GM19240 (cell line): ENCODE results near the gene FGF22.
A peak's percentile ranks its signal among the peaks of the same experiment; 100 is the strongest.
"Not testable (repeated sequence)": the region's sequence is repeated elsewhere in the genome, so short reads cannot be mapped to it uniquely, and the experiment has no call there.

ENCODE experiments used
- DNase-seq: peaks from one replicate; pipeline ENCODE4 v3.0.0; 2011; ENCODE audit warnings: low spot score; ENCODE audit not compliant: insufficient read length

The FGF22 gene

GRCh38 chr19:639253-640160, at the start of gene FGF22:
Gene FGF22, plus strand, starts transcription at chr19:639879. Its CDS starts 47 bp downstream, at chr19:639926.
- peak; percentile 96 for DNase-seq

DNA sequence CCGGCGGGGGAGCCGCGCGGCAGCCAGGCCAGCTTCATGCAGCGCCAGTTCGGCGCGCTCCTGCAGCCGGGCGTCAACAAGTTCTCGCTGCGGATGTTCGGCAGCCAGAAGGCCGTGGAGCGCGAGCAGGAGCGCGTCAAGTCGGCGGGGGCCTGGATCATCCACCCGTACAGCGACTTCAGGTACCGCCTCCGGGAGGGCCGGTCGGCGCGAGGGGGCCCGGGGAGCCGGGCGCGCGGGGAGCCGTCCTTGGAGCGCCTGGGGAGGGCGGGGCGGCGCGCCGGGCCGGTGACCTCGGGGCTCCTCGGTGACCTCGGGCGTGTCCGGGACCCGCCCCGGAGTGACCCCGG, 49.3 kb upstream of the FGF22 start:
- no peak for DNase-seq

GRCh38 chr19:590750-591098, 49.0 kb upstream of the FGF22 start:
- no peak for DNase-seq

GRCh38 chr19:591099-591958, 48.4 kb upstream of the FGF22 start:
- DNase-seq = no peak

DNA sequence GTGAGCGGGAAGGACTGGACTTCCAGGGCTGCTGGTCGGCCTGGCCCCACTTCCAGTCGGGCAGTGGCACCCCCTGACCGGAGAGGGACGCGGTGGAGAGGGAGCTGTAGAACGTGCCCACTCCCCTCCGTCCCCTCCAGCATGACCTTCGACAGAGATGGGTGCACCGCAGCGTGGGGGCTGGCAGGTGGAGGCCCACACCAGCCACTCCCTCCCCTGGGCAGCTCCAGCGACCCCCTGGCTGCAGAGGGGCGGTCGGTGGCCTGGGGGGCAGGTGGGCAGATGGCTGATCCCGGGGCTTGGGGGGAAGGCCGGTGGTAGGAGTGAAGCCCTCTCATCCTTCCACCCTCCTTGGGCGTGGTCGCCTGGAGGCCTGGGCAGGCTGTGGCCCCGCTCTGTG, 47.6 kb upstream of the FGF22 start:
- DNase-seq = no peak

- no peak for DNase-seq
Measured at GRCh38 chr19:593055-593454, 46.6 kb upstream of the FGF22 start.

GRCh38 chr19:593505-593904, 46.2 kb upstream of the FGF22 start:
- DNase-seq = no peak

DNA sequence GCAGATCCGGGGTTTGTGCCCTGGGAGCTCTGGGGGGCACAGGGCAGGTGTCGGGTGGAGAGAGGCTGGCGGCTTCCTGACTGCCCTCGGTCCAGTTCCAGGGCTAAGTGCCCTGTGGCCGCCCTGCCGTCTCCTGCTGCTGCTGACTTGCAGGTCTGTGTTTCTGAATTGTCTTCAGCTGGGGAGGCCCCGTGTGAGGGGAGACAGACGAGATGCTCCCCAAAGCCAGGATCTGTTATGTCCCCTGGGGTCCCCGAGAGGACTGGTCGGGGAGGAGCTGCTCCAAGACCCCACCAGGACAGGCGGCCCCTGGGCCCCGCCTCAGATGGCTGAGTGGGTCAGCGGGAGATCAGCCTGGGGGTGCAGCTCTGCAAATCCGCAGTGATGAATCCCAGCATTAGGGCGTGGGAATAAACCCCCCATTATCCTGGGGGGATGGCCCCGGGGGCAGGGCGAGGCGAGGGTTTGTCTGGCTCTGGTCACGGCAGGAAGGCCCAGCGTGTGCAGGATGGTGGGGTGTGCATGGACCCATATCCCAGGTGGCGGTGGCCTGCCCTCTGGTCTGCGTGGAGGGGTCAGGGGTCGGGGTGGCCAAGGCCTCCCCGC, 45.3 kb upstream of the FGF22 start:
- DNase-seq = no peak

DNA sequence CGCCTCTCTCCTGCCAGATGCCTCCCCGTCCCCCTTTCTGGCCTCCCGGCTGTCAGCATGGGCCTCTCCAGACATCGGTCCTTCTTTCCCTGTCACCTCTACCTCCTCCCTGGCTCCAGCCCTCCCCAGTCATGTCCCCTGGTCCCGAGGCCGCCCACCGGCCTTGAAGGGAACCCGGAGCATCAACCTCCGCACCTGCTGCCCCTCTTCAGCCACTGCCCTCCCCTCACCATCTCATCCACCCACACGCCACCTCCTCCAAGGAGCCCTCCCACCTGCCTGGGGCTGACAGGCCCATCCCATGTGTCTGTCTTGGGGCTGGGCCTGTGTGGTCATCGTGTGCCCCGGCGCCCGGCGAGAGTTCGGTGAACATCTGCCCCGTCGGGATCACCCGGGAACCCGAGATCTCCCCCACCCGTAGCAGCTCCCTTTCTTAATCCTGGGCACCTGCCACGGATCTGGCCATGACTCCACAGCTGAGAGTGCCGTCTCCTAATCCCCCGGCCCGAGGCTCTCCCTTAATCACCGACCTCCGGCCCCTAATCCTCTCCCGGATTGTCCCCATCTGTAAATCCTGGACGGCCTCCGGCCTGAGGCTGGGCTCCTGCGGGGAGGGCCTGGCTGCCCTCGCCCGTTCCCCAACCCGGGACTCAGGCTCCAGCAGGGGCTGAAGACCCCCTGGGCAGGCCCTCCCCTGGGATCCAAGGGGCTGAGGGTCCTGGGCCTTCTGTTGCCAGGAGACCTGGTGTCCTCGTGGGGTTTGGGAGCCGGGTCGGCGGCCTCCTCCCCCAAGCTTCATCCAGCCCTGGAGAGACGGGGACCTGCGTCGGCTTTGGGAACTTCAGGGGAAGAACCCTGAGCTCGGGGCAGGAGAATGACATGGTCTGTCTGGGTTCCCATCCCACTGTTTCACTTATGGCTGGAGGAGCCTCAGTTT, 44.1 kb upstream of the FGF22 start:
- DNase-seq = no peak

DNA sequence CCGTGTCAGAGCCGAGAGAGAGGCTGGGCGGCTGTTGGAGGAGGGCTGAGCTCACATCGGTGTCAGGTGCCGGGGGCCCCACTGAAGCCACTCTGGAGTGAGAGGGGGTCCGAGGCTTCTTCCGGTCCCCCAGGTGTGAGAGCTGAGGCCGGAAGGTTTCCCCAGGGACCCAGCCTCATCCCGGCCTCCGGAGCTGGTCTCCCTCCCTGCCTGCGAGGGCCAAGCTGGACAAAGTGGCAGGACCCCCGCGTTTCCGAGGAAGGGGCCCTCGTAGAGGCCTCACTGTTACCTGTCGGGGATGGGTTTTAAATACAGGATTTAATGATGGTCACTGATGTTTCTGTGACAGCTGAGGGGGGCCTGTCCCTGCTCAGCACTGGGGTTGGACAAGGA, 43.4 kb upstream of the FGF22 start:
- no peak for DNase-seq

DNA sequence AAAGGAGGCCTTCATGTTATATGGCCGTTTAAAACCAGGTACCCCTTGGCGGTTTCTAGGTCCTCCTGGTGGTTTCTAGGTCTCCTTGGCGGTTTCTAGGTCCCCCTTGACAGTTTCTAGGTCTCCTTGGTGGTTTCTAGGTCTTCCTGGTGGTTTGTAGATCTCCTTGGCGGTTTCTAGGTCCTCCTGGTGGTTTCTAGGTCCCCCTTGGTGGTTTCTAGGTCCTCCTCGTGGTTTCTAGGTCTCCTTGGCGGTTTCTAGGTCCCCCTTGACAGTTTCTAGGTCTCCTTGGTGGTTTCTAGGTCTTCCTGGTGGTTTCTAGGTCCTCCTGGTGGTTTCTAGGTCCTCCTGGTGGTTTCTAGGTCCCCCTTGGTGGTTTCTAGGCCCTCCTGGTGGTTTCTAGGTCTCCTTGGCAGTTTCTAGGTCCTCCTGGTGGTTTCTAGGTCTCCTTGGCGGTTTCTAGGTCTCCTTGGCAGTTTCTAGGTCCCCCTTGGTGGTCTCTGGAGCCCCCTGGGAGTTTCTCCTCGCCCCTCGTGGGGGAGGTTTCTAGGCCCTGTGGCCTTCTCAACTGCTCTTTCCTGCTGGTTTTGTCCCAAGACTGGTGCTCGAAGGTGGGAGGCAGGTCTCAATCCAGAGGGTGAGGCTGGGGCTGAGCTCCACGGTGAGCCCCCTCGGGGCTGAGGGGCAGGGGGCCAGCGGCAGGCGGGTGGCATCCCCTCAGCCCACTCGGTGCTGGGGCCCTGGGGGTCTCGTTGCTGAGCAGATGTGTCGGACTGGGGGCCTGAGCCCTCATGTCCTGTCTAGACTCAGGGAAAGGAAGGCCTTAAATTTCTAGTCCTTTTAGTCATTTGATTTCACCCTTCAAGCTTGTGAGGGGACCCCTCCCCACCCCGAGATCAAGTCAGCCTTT, 42.0 kb upstream of the FGF22 start:
- DNase-seq = no peak

GRCh38 chr19:601310-601709, 38.4 kb upstream of the FGF22 start:
- DNase-seq = no peak

DNA sequence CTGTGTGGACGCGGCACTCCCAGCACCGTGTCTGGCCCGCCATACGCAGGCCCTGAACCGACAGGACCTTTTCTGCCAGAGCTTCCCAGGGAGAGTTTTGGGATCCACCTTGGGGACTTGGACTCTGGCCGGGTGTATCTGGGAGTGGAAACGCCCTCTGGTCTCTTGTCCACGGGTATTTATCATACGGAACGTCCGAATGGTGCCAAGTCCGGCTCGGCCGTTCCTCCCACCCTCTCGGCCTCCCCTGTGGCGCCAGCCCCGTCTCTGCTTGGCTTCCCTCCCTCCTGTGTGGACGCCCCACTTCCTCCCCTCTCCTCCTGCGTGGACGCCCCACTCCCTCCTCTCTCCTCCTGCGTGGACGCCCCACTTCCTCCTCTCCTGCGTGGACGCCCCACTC, 37.9 kb upstream of the FGF22 start:
- no peak for DNase-seq

DNA sequence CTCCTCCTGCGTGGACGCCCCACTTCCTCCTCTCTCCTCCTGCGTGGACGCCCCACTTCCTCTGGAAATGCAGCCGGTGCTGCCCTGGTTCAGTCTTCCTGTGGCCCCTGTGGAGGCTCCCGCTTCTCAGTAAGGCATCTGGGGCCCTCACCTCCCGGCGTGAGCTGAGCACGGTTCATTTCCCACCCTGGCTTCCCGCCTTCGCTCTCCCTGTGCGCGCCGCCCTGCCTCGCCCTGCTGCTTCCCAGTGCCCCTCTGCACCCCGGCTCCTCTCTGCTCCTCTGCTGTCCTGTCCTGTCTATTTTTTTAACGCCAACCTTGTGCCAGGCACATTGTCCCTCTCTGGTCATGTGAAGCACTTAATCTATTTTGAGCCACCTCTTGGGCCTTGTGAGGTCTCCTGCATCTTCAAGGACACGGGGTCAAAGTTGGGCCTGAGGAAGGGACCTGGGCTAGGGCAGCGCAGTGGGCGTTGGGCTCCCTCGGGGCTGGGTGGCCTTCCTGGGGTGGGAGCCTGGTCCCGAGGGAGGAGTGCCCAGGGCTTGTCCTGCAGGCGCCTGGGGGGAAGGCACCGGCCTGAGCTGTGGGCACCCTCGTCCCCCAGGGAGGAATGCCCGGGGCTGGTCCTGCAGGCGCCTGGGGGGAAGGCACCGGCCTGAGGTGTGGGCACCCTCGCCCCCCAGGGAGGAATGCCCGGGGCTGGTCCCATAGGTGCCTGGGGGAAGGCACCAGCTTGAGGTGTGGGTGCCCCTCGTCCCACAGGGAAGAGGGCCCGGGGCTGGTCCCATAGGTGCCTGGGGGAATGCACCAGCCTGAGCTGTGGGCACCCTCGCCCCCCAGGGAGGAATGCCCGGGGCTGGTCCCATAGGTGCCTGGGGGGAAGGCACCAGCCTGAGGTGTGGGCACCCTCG, 37.0 kb upstream of the FGF22 start:
- DNase-seq = no peak

GRCh38 chr19:603302-603639, 36.4 kb upstream of the FGF22 start:
- DNase-seq = not testable (repeated sequence)

- not testable (repeated sequence) for DNase-seq
Measured at GRCh38 chr19:603779-604178, 35.9 kb upstream of the FGF22 start.

DNA sequence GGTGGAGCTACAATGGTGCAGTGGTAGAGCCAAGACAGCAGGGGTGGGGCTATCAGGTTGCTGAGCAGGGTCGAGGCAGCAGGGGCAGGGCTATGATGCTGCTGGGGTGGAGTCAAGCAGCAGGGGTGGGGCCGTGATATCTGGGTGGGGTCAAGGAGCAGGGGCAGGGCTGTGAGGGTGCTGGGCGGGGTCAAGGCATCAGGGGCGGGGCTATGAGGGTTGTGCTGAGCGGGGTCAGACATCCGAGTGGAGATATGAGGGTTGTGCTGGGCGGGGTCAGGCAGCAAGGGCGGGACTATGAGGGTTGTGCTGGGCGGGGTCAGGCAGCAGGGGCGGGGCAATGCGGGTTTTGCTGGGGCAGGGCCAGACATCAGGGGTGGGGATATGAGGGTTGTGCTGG, 35.3 kb upstream of the FGF22 start:
- no peak for DNase-seq

DNA sequence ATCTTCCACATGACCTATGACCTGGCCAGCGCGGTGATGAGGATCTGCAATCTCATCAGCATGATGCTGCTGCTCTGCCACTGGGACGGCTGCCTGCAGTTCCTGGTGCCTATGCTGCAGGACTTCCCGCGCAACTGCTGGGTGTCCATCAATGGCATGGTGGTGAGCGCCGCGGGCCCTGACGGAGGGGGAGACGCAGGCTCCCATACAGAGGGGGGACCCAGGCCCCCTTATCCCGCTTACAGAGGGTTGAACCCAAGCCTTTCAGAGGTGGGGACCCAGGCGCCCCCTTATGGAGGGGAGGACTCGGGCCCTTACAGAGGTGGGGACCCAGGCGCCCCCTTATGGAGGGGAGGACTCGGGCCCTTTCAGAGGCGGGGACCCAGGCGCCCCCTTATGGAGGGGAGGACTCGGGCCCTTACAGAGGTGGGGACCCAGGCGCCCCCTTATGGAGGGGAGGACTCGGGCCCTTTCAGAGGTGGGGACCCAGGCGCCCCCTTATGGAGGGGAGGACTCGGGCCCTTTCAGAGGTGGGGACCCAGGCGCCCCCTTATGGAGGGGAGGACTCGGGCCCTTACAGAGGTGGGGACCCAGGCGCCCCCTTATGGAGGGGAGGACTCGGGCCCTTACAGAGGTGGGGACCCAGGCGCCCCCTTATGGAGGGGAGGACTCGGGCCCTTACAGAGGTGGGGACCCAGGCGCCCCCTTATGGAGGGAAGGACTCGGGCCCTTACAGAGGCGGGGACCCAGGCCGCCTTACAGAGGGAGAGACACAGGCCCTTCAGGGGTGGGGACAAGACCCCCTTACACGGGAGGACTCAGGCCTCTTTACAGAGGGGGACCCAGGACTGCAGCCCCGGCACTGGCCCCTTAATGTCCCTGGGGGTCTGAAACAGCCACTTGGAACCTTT, 34.4 kb upstream of the FGF22 start:
- DNase-seq = not testable (repeated sequence)
